HPDE6-E6E7 (cell line): Measurements from ENCODE around the gene REEP3.
"Not testable (repeated sequence)": the region's sequence is repeated elsewhere in the genome, so short reads cannot be mapped to it uniquely, and the experiment has no call there.

Experiments used
- DNase-seq: peaks from one replicate; pipeline ENCODE4 v3.0.0; 2011; ENCODE audit warnings: missing footprints; ENCODE audit errors: extremely low spot score

The REEP3 gene

DNA sequence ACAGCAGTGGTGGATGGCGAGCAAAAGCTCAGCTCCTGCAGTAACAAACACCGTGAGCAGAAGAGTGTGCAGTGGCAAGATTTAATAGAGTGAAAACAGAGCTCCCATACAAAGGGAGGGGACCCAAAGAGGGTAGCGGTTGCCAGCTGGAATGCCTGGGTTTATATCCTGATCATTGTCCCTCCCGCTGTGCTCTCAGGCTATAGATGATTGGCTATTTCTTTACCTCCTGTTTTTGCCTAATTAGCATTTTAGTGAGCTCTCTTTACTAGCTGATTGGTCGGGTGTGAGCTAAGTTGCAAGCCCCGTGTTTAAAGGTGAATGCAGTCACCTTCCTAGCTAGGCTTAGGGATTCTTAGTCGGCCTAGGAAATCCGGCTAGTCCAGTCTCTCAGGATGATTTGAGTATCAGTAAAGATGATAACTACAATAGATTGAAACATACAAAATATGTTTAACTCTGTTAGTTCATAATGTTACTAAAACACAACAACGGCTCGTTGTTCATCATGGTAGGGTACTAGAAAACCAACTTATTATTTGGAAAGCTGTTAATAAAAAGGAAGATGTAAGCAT lies 143.9 kb downstream of the REEP3 start:
- DNase-seq = not testable (repeated sequence)

DNA sequence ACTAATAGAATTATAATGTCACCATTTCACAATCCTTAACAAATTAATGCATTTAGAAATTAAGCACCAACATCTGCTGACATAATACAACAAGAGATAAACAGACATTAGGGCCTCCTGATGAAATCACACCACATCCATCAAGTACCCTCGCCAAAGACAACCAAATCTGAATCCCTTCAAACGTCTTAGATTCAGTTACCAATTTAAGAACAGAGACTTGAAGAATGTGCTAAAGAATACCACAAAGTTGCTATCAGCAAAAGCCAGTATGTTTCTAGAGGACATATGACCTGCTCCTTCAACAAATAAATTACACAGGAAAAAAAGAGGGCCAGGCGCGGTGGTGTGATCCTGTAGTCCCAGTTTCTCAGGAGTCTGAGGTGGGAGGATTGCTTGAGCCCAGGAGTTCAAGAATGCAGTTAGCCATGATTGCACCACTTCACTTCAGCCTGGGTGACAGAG lies 144.5 kb downstream of the REEP3 start:
- no peak for DNase-seq

DNA sequence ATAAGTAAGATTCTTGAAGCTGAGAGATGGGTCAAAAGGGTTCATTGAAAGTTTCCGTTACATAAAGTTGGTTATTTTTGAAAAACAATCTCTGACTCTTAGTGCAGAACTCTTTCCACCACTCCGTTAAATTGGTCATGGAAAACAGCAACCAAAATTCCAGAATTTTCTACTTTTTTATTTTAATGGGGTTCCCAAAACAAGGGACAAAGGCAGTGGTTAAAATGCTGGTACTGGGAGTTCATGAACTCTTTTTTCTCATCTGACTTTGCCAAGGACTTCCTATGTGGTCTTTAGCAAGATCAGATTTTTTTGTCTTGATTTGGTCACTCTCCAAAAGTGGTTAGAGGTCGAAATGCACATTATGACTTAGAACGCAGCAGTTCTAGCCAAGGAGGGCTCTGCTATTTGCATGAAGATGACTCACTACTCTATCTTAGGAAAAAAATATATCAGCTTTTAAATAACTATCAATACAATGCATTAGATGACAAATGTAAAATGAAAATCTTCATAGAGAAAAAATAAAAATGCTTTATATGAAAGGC lies 145.7 kb downstream of the REEP3 start:
- DNase-seq = no peak

DNA sequence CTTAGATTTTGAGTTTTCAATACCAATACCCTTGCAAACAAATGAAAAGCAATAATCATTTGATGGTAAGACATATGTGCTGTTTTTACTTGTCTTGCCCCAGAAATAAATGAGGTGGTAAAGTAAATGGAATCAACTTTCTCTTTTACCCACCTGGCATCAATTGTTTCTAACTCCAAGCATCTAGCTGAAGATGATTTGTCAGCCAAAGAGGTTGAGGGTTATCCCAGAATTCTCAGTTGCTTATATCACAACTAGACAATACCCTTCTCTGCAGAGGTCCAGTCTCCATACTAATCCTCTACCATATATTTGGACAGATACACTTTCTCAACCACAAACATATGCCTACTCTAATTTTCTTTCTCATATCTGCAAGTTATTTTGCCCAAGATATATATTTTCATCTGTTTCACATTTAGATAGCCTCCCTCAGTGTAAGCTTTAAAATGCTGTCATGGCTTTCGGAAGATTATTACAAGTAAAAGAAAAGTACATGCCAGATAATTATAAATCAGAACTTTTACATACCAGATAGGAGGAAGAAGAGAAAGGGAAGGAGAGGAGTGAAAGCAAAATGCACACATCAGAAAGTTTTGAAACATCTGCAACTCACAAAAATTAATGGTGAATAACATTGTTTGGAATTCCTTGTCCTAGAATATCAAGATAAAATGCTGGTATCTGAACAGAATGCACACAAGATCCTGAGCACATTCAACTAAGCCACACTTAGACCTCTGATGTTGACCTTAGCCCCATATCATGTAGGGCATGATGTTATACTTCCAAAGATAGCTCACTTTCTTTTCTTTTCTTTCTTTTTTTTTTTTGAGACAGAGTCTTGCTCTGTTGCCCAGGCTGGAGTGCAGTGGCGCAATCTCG lies 146.6 kb downstream of the REEP3 start:
- no peak for DNase-seq

DNA sequence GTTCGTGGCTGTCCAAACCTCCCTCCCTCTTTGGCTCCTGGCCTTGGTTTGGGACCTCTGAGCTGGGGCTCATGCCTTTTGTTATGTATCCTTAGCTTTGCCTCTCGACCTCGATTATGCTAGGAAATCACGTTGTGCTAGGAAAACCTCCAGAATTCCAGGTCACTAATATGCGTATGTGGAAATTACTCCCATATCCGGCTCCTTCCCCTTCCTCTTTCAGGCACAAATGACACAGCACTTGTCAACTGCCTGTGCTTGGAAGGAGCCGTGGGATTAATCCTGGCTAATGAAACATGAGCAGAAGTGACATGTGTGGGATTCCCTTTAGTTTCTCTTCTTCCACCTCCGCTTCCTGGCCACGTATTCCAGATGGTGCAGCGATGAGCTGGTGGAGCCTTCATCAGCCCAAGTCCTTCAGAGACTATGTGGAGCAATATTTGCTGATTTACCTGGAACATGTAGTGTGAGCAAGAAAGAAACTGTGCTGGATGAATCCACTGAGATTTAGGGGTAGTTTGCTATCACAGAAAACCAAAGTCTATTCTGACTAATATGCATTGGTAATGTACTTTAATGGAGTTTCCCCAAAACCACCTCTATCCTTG lies 149.2 kb downstream of the REEP3 start:
- DNase-seq = no peak

DNA sequence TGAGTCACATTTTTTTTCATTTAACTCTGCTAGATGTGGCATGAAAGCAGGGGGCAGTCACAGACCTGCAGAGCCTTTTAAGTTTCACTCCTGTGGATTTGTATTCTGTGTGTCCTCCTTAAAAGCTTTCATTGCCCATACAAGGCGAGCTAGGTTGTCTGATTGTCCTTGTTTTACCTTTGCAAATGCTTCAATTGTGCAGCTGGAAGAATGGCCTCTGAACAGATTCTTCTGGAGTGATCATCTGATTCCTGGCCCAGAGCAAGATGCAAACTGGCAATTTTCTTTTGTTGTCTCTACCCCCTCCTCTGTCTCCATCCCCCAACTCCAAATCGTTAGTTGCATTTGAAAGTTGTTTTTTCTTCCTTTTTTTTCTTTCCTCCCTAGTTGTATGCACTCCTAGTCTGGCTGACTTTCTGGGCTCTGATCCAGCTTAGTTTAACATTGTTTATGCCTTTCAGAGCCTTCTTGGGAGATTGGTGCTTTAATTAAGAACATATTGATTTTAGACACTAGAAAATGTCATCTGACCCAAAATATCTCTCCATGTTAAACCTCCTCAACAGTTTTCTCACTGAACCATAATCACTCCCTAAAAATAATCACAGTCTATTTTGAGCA lies 150.2 kb downstream of the REEP3 start:
- no peak for DNase-seq

DNA sequence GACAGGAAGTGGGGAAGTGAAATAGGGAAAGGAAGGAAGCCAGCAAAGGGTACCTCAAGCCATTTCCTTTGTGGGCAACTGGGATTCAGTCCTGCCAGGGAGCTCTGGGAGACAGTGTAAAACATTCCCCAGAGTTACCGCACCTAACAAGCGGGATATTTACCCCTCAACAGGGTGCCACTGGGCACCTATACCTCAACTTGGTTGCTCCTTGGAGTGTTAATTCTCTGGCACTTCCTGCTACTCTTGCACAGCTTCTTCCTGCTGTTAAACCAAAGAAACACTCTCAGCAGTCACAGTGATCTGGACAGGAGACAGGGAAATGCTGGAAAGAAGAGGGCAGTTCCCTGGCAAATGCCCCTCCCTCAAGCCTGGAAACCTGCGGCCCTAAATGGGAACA lies 151.3 kb downstream of the REEP3 start:
- DNase-seq = no peak

DNA sequence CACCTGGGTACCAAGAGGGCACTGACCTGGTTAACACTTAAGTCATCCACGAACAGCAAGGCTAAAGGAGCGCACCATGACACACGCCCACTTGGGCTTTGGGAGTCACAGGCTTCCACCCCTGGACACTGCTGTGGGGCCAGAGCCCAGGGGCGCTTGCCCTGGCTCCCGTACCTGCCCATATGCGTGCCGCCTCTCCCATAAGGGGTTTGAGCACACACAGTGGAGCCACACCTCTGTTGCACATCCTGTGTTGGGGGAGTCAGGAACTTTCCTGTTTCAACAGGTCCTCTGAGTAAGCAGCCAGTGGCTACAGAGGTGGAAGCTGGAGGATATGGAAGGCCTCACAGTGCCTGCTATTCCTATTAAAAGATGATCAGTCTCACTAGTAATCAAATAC lies 152.0 kb downstream of the REEP3 start:
- peak; percentile 35 for DNase-seq

DNA sequence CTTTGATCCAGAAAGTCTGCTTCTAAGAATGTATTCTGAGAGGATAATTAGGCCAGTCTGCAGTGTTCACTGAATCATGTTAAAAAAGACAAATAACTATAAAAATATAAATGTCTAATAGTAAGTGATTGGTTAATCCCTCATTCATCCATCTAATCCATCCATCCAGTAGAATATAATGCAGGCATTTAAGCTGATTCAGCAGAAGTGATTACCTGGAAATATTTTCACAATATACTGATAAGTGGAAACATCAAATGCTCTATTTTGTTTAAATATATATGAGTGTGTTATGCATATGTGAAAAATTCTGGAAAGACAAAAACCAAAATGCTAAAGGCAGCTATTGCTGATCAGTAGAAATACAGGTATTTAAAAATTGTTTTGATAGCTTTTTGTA lies 152.6 kb downstream of the REEP3 start:
- DNase-seq = no peak
